WERI-Rb-1 (cell line): ENCODE measurements around the gene MAML2.
"Not testable (repeated sequence)": the region's sequence is repeated elsewhere in the genome, so short reads cannot be mapped to it uniquely, and the experiment has no call there.

Source experiments
- DNase-seq: peaks from one replicate; pipeline ENCODE4 v3.0.0-alpha.2; 2020
- H3K27ac ChIP-seq: fragments of 250-450 bp; sonication (Bioruptor Pico); 2 replicates; pipeline ENCODE4 v1.5.1; 2020; ENCODE audit warnings: mild to moderate bottlenecking, moderate library complexity
- H3K27me3 ChIP-seq: fragments of 250-450 bp; sonication (Bioruptor Pico); 2 replicates; pipeline ENCODE4 v1.5.1; 2021; ENCODE audit warnings: mild to moderate bottlenecking, low read depth, moderate library complexity; ENCODE audit not compliant: insufficient read depth, severe bottlenecking
- H3K36me3 ChIP-seq: fragments of 250-450 bp; sonication (Bioruptor Pico); 2 replicates; pipeline ENCODE4 v1.5.1; 2020; ENCODE audit warnings: mild to moderate bottlenecking, moderate library complexity
- H3K4me3 ChIP-seq: 2 replicates; pipeline ENCODE4 v1.5.1; 2011; ENCODE audit warnings: low read depth, mild to moderate bottlenecking, control low read depth, low read length
- H3K9me3 ChIP-seq: fragments of 250-450 bp; sonication (Bioruptor Pico); 2 replicates; pipeline ENCODE4 v1.5.1; 2021; ENCODE audit warnings: mild to moderate bottlenecking, moderate library complexity; ENCODE audit not compliant: severe bottlenecking
- CTCF ChIP-seq: IDR thresholded peaks from 2 replicates; pipeline ENCODE4 v1.5.1; 2011; ENCODE audit warnings: low read depth, mild to moderate bottlenecking, control low read depth, inconsistent platforms, low read length

MAML2 gene

GRCh38 chr11:96287822-96288439, 55.1 kb downstream of the MAML2 start:
- no peak for TF ChIP-seq CTCF
- H3K4me3 ChIP-seq: no peak overlapping the region
- DNase-seq: no peak
- no peaks in the 10 kb centered on the region for H3K9me3 ChIP-seq
- H3K36me3 ChIP-seq: no peaks in the 10 kb centered on the region
- no peaks in the 10 kb centered on the region for H3K27me3 ChIP-seq
- no peak overlapping the region for H3K27ac ChIP-seq

- not testable (repeated sequence) for H3K27me3 ChIP-seq, DNase-seq, H3K4me3 ChIP-seq, H3K9me3 ChIP-seq, H3K27ac ChIP-seq, H3K36me3 ChIP-seq
Measured at GRCh38 chr11:96285985-96286384, 57.0 kb downstream of the MAML2 start.

GRCh38 chr11:96284917-96285316, 58.1 kb downstream of the MAML2 start:
- DNase-seq: no peak
- Histone ChIP-seq H3K9me3 (no peaks in the 10 kb centered on the region), H3K27ac (no peak overlapping the region), H3K27me3 (no peaks in the 10 kb centered on the region), H3K36me3 (no peaks in the 10 kb centered on the region), H3K4me3 (no peak overlapping the region)
- TF ChIP-seq CTCF: no peak

GRCh38 chr11:96284401-96284800, 58.6 kb downstream of the MAML2 start:
- no peak for DNase-seq
- H3K9me3 ChIP-seq: no peaks in the 10 kb centered on the region
- H3K4me3 ChIP-seq: no peak overlapping the region
- no peaks in the 10 kb centered on the region for H3K36me3 ChIP-seq
- H3K27ac ChIP-seq: no peak overlapping the region
- H3K27me3 ChIP-seq: no peaks in the 10 kb centered on the region
- no peak for TF ChIP-seq CTCF

- Histone ChIP-seq H3K9me3 (no peaks in the 10 kb centered on the region), H3K4me3 (no peak overlapping the region), H3K36me3 (no peaks in the 10 kb centered on the region), H3K27ac (no peak overlapping the region), H3K27me3 (no peaks in the 10 kb centered on the region)
- no peak for DNase-seq
- no peak for TF ChIP-seq CTCF
Measured at GRCh38 chr11:96282625-96283220, 60.3 kb downstream of the MAML2 start.

GRCh38 chr11:96280444-96280843, 62.6 kb downstream of the MAML2 start:
- no peak for TF ChIP-seq CTCF
- H3K4me3 ChIP-seq: no peak overlapping the region
- H3K36me3 ChIP-seq: peaks cover 4% of the 10 kb centered on the region; the same call in 1 of the 2 replicates
- no peak for DNase-seq
- no peak overlapping the region for H3K27ac ChIP-seq
- no peaks in the 10 kb centered on the region for H3K9me3 ChIP-seq
- no peaks in the 10 kb centered on the region for H3K27me3 ChIP-seq
